HG03520 (cell line): Measurements from ENCODE around the gene FAU.
"Not testable (repeated sequence)": the region's sequence is repeated elsewhere in the genome, so short reads cannot be mapped to it uniquely, and the experiment has no call there.

ENCODE experiments used
- ATAC-seq: cut with Tn5 transposase; IDR thresholded peaks from one replicate; pipeline ENCODE4 v1.9.1; 2021; ENCODE audit warnings: mild to moderate bottlenecking, moderate library complexity; ENCODE audit not compliant: unreplicated experiment

Gene FAU

GRCh38 chr11:65124480-65125196, 2.7 kb upstream of the FAU start:
- ATAC-seq = no peak

GRCh38 chr11:65121447-65121864, 478 bp downstream of the FAU start:
- ATAC-seq = no peak

GRCh38 chr11:65120831-65121230, 1.1 kb downstream of the FAU start:
- ATAC-seq = no peak

DNA sequence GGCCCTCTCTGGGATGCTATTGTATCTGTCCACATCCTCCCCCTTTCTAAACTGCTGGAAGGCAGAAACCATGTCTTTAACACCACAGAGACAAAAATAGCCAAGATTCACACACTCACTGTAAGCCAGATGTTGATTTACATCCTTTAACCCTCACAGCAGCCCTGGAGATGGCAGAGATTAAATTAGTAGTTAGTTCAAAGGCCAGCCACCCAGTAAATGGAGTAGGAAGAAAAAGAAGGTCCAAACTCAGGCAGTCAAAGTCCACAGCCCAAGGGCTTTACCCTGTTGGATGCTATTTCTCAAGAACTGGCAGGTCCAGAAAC, 2.3 kb downstream of the FAU start:
- no peak for ATAC-seq

- ATAC-seq = not testable (repeated sequence)
Measured at GRCh38 chr11:65118891-65119669, 2.9 kb downstream of the FAU start.

DNA sequence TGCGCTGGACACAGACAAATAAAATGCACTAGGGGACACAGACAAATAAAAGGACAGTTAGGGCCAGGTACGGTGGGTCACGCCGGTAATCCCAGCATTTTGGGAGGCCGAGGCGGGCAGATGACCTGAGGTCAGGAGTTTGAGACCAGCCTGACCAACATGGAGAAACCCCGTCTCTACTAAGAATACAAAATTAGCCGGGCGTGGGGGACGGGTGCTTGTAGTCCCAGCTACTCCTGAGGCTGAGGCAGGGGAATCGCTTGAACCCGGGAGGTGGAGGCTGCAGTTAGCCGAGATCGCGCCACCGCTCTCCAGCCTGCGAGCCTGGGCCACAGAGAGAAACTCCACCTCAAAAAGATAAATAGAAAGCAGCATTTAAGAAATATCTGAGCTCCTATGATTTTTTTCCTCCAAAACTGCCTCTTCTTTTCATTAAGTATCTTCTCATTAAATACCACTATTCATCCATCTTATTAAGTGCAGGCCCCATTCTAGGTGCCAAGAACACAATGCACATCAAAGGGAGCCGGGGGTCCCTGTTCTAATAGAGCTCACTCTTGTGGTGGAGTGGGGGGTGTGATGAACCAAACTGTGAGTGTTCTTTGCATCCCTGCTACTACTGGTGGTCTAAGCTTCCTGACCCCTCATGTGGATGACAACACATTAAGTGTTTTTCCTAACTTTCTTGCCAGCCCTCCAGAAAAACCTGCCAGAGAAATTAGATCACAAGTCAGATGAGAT, 3.7 kb downstream of the FAU start:
- no peak for ATAC-seq

DNA sequence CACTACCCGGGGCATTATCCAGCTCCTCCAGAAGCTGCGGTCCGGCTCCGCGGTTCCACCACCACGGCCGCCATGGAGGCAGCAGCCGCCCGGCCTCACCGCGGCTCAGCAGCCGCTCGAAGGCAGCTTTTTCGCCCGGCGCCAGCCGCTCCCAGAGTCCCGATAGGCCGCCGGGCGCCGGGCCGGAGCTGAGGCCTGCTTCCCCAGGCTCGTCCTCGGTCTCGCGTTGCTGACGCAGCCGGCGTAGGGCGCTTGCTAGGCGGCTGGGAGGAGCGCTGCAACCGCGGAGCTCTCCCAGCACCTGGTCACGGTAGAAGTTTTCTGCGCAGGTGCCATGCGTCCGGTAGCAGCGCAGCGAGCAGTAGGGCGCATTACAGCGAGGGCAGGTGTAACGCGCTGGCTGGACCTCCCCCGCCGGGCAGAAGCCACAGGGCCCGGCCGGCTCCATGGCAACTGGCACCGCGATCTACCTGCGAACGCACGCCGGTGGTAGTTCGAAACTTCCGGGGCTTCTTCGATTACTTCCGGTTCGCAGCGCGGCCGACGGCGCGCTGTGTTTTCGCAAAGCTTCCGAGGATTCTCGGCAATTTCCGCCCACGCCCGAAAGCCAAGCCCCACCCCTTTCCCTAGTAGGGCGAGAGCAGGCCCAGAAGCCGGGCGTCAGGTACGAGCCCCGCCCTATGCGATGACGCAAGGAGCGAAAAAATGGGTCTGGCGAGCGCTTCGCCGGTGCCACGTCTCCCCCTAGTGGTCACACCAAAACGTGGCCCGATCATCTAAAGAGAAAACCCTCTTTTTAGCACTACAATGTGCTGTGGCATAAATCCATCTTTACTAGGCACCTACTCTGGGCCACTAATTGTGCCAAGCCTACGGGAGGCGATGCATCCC, 4.5 kb downstream of the FAU start, which contains the start of gene ZNHIT2:
Gene ZNHIT2 (minus strand): TSS at position 496 of the 891 bp plus-strand sequence. CDS start 48 bp downstream, at position 448.
- peak; percentile 49 for ATAC-seq

- ATAC-seq = no peak
Measured at GRCh38 chr11:65116370-65117205, 5.3 kb downstream of the FAU start.

DNA sequence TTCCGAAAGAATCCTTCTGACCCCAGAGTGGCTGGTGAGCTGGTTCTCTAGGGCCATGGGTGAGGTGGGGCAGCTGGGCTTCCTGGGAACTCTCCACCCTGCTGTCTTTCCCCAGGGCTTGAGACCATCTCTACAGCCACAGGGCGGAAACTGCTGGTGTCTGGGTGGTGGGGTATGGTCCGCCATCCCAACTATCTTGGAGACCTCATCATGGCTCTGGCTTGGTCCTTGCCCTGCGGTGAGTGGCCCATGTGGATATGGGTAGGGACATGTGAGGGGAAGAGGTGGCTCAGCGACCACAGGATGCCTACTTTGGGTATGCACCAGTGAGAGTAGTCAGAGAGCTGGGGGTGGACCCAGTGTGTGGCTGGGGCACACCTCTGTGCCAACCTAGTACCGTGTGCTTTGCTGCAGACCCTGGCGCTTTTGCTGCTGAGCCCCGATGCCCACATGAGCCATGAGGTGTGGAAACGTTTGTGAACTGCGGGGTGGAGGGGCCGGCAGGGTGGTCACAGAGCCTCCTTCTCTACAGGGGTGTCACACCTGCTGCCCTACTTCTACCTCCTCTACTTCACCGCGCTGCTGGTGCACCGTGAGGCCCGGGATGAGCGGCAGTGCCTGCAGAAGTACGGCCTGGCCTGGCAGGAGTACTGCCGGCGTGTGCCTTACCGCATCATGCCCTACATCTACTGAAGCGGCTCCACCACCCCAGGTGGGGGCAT, 6.4 kb downstream of the FAU start:
- ATAC-seq = no peak

- no peak for ATAC-seq
Measured at GRCh38 chr11:65114538-65115171, 7.3 kb downstream of the FAU start.

DNA sequence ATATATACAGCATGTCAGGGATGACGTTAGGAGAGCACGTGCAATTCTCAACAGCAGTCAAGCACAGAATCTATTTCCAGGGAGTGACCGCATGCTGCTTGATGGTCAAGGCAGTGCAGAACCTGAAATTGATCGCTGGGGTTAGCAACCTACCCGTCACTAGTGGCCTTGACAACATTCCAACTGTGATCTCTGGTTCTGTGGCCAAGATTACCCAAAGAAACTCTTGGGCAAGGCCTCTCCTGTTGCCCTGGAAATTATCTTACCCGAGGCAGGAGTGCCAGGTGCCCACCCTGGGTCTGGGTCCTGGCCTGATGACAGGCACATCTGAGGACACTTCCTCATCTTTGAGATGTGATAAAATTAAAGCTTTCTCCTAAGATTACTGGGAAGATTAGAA, 8.1 kb downstream of the FAU start:
- no peak for ATAC-seq

GRCh38 chr11:65113361-65113756, 8.6 kb downstream of the FAU start:
- ATAC-seq = no peak

GRCh38 chr11:65112546-65113360, 9.2 kb downstream of the FAU start:
- no peak for ATAC-seq

- peak; percentile 53 for ATAC-seq
Measured at GRCh38 chr11:65111744-65112545, 10.0 kb downstream of the FAU start, which contains the start of gene TM7SF2. TM7SF2 (plus strand) TSS chr11:65111872; CDS start chr11:65112016, 144 bp downstream.

GRCh38 chr11:65111159-65111743, 10.7 kb downstream of the FAU start:
- ATAC-seq = no peak

DNA sequence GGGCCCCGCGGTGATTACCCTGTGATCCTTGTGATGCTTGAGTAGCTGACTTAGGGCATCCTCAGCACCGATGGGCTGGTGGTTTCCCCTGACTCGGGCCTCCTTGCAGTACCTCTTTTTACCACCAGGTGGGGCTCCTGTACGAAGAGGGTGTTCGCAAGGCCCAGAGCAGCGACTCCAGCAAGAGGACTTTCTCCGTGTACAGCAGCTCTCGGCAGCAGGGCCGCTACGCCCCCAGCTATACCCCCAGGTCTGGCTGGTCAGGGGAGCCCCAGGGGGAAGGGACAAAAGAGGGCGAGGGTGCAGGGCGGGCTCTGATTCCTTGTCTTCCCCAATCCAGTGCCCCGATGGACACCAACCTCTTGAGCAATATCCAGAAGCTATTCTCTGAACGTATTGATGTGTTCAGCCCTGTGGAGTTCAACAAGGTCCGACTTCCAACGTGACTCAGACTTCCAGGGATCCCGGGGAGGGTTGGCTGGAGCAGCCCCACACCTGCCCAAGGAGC, 11.5 kb downstream of the FAU start:
- peak; percentile 33 for ATAC-seq
